Astrocyte (in vitro differentiated cells and primary cell): ENCODE data around the gene TLL2.

ENCODE experiments used
- CTCF ChIP-seq: IDR thresholded peaks from 2 replicates; pipeline ENCODE4 v1.5.1; 2011; ENCODE audit warnings: low read depth, mild to moderate bottlenecking, inconsistent platforms, low read length, moderate library complexity; ENCODE audit not compliant: insufficient read depth
- EZH2 ChIP-seq: IDR thresholded peaks from 2 replicates; pipeline ENCODE4 v1.6.1; 2012; ENCODE audit warnings: mild to moderate bottlenecking, low read length, inconsistent platforms; ENCODE audit not compliant: insufficient read depth

DNA sequence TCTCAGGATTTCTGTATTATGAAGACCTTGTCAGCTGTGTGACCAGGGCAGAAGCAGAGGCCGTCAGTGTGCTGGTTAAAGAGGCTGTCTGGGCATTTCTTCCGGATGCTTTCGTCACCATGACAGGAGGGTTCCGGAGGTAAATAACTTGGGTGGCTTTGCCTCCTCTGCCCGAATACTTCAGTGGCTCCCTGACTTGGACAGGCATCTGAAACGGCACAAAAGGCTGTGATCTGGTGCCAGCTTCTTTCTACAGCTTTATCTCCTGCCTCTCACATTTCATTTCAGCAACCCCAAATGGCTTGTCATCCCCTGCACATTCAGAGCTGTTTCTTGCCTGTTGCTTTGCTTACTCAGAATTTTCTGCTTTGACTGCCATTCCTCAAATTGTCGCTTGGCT, 186.3 kb downstream of the TLL2 start:
- TF ChIP-seq CTCF: no peak
- TF ChIP-seq EZH2: no peak
